ENCODE results near the gene TAC4.

DNA sequence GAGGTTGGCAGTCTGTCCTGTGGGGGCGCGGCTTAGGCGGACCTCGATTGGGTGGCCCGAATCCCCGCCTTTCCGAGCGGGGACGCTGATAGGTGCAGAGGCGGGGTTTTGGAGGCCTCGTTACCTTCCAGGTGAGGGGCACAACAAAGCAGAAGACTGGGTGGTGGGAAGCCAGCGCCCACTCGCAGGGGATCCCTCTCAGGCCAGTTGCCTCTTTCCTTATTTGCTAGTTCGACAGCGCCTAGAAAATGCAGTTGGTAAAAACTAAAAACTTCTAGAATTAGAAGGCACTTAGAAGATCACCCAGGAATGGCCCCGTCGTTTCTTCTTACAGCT is 58.7 kb downstream of the TAC4 start:
- TF ChIP-seq CTCF (optimal IDR thresholded peaks at IDR 0.05 in 1 of 3, IDR thresholded peaks at IDR 0.05 in 1 of 3, conservative IDR thresholded peaks at IDR 0.05 in 1 of 3; ENCODE audit: extremely low read depth in 1 of 3, insufficient read depth in 2 of 3, low read length in 3 of 3) (no peak), EZH2 (IDR thresholded peaks at IDR 0.05; ENCODE audit: low read length) (no peak)
